HEK293 (cell line): ENCODE measurements around the gene HOXA4.

Experiments
- HOXC10 ChIP-seq: sonication (generic); formaldehyde crosslinking; IDR thresholded peaks from 2 replicates; pipeline ENCODE4 v1.8.1; 2023; ENCODE audit warnings: mild to moderate bottlenecking, missing genetic modification reagents
- KLF9 ChIP-seq: fragments of 450-650 bp; formaldehyde crosslinking; IDR thresholded peaks from 2 replicates; pipeline ENCODE4 v1.5.1; 2016; ENCODE audit warnings: missing biosample characterization, missing genetic modification characterization, low read depth
- OSR2 ChIP-seq: fragments of 450-650 bp; formaldehyde crosslinking; IDR thresholded peaks from 2 replicates; pipeline ENCODE4 v1.5.1; 2016; ENCODE audit warnings: missing biosample characterization, missing genetic modification characterization
- RBAK ChIP-seq: fragments of 450-650 bp; formaldehyde crosslinking; IDR thresholded peaks from 2 replicates; pipeline ENCODE4 v1.5.1; 2016; ENCODE audit warnings: missing biosample characterization, missing genetic modification characterization
- SP2 ChIP-seq: fragments of 450-650 bp; formaldehyde crosslinking; IDR thresholded peaks from 2 replicates; pipeline ENCODE4 v1.5.1; 2016; ENCODE audit warnings: missing biosample characterization, missing genetic modification characterization
- ZBTB11 ChIP-seq: fragments of 450-650 bp; formaldehyde crosslinking; conservative IDR thresholded peaks from 2 replicates; pipeline ENCODE4 v1.5.1; 2016; ENCODE audit warnings: low read depth, missing biosample characterization, missing genetic modification characterization
- ZBTB7A ChIP-seq: fragments of 450-650 bp; formaldehyde crosslinking; IDR thresholded peaks from 2 replicates; pipeline ENCODE4 v1.5.1; 2016; ENCODE audit warnings: low read depth, missing biosample characterization, missing genetic modification characterization
- ZBTB8A ChIP-seq: fragments of 450-650 bp; formaldehyde crosslinking; IDR thresholded peaks from 2 replicates; pipeline ENCODE4 v1.5.1; 2016; ENCODE audit warnings: missing biosample characterization, missing genetic modification characterization
- ZEB2 ChIP-seq: fragments of 450-650 bp; formaldehyde crosslinking; IDR thresholded peaks from 2 replicates; pipeline ENCODE4 v1.5.1; 2016; ENCODE audit warnings: missing biosample characterization, missing genetic modification characterization
- ZFHX2 ChIP-seq: fragments of 450-650 bp; formaldehyde crosslinking; conservative IDR thresholded peaks from 2 replicates; pipeline ENCODE4 v1.5.1; 2016; ENCODE audit warnings: missing biosample characterization, missing genetic modification characterization
- ZFP69B ChIP-seq: fragments of 450-650 bp; formaldehyde crosslinking; IDR thresholded peaks from 2 replicates; pipeline ENCODE4 v1.5.1; 2016; ENCODE audit warnings: missing biosample characterization, missing genetic modification characterization
- ZNF112 ChIP-seq: fragments of 450-650 bp; formaldehyde crosslinking; IDR thresholded peaks from 2 replicates; pipeline ENCODE4 v1.5.0; 2017; ENCODE audit warnings: missing biosample characterization, missing genetic modification characterization
- ZNF16 ChIP-seq: fragments of 450-650 bp; formaldehyde crosslinking; IDR thresholded peaks from 2 replicates; pipeline ENCODE4 v1.5.1; 2016; ENCODE audit warnings: low read depth, missing biosample characterization, missing genetic modification characterization
- ZNF302 ChIP-seq: fragments of 450-650 bp; formaldehyde crosslinking; IDR thresholded peaks from 2 replicates; pipeline ENCODE4 v1.5.1; 2016; ENCODE audit warnings: missing biosample characterization, missing genetic modification characterization, low read depth
- ZNF335 ChIP-seq: fragments of 450-650 bp; formaldehyde crosslinking; conservative IDR thresholded peaks from 2 replicates; pipeline ENCODE4 v1.5.1; 2016; ENCODE audit warnings: missing biosample characterization, missing genetic modification characterization
- ZNF341 ChIP-seq: fragments of 450-650 bp; formaldehyde crosslinking; IDR thresholded peaks from 2 replicates; pipeline ENCODE4; 2016; ENCODE audit warnings: low read depth, missing biosample characterization, missing genetic modification characterization
- ZNF350 ChIP-seq: fragments of 450-650 bp; formaldehyde crosslinking; IDR thresholded peaks from 2 replicates; pipeline ENCODE4 v1.5.0; 2017; ENCODE audit warnings: missing biosample characterization, mild to moderate bottlenecking, missing genetic modification characterization
- ZNF366 ChIP-seq: fragments of 450-650 bp; formaldehyde crosslinking; conservative IDR thresholded peaks from 2 replicates; pipeline ENCODE4 v1.5.1; 2016; ENCODE audit warnings: missing biosample characterization, missing genetic modification characterization
- ZNF514 ChIP-seq: fragments of 450-650 bp; formaldehyde crosslinking; IDR thresholded peaks from 2 replicates; pipeline ENCODE4 v1.5.1; 2016; ENCODE audit warnings: missing biosample characterization, missing genetic modification characterization
- ZNF521 ChIP-seq: fragments of 450-650 bp; formaldehyde crosslinking; IDR thresholded peaks from 2 replicates; pipeline ENCODE4 v1.5.1; 2017; ENCODE audit warnings: missing biosample characterization, mild to moderate bottlenecking, missing genetic modification characterization
- ZNF560 ChIP-seq: fragments of 450-650 bp; formaldehyde crosslinking; IDR thresholded peaks from 2 replicates; pipeline ENCODE4 v1.5.1; 2017; ENCODE audit warnings: missing biosample characterization, missing genetic modification characterization, borderline replicate concordance
- ZNF610 ChIP-seq: fragments of 450-650 bp; formaldehyde crosslinking; IDR thresholded peaks from 2 replicates; pipeline ENCODE4 v1.5.1; 2016; ENCODE audit warnings: missing biosample characterization, missing genetic modification characterization, borderline replicate concordance
- ZNF621 ChIP-seq: fragments of 450-650 bp; formaldehyde crosslinking; IDR thresholded peaks from 2 replicates; pipeline ENCODE4 v1.5.1; 2017; ENCODE audit warnings: missing biosample characterization, missing genetic modification characterization
- ZNF639 ChIP-seq: fragments of 450-650 bp; formaldehyde crosslinking; IDR thresholded peaks from 2 replicates; pipeline ENCODE4 v1.5.1; 2016; ENCODE audit warnings: missing biosample characterization, missing genetic modification characterization
- ZNF654 ChIP-seq: fragments of 450-650 bp; formaldehyde crosslinking; IDR thresholded peaks from 2 replicates; pipeline ENCODE4 v1.5.1; 2016; ENCODE audit warnings: low read depth, missing biosample characterization, missing genetic modification characterization
- ZNF768 ChIP-seq: fragments of 450-650 bp; formaldehyde crosslinking; IDR thresholded peaks from 2 replicates; pipeline ENCODE4 v1.5.1; 2018; ENCODE audit warnings: missing biosample characterization, mild to moderate bottlenecking, missing genetic modification characterization
- ZXDB ChIP-seq: fragments of 450-650 bp; formaldehyde crosslinking; IDR thresholded peaks from 2 replicates; pipeline ENCODE4 v1.5.1; 2016; ENCODE audit warnings: missing biosample characterization, missing genetic modification characterization
- TF ChIP-seq, protein P1 (sequence below): fragments of 450-650 bp; formaldehyde crosslinking; IDR thresholded peaks from 2 replicates; pipeline ENCODE4 v1.5.1; 2017; ENCODE audit warnings: missing biosample characterization, missing genetic modification characterization
- TF ChIP-seq, protein P2 (sequence below): fragments of 450-650 bp; IDR thresholded peaks from 2 replicates; pipeline ENCODE4 v1.5.1; 2018; ENCODE audit warnings: missing biosample characterization, missing genetic modification characterization
- TF ChIP-seq, protein P3 (sequence below): fragments of 450-650 bp; IDR thresholded peaks from 2 replicates; pipeline ENCODE4 v1.5.1; 2018; ENCODE audit warnings: missing biosample characterization, mild to moderate bottlenecking, missing genetic modification characterization

HOXA4 gene

GRCh38 chr7:27143023-27143949, 12.7 kb upstream of the HOXA4 start, which contains the start of gene HOXA5 (continued):
- TF ChIP-seq ZFHX2, result peak; percentile 77
- TF ChIP-seq ZEB2 (tag by site-specific recombination), result peak; percentile 76
- no peak for TF ChIP-seq ZNF16 (tag by site-specific recombination)
- peak; percentile 48 for TF ChIP-seq SP2
- TF ChIP-seq ZFP69B (tag by site-specific recombination), result no peak
- TF ChIP-seq ZBTB8A (tag by site-specific recombination), result peak; percentile 74
- peak; percentile 13; the same call in 1 of the 2 replicates for TF ChIP-seq ZNF610
- TF ChIP-seq ZNF350 (tag by site-specific recombination), result no peak
- TF ChIP-seq, protein P1, sequence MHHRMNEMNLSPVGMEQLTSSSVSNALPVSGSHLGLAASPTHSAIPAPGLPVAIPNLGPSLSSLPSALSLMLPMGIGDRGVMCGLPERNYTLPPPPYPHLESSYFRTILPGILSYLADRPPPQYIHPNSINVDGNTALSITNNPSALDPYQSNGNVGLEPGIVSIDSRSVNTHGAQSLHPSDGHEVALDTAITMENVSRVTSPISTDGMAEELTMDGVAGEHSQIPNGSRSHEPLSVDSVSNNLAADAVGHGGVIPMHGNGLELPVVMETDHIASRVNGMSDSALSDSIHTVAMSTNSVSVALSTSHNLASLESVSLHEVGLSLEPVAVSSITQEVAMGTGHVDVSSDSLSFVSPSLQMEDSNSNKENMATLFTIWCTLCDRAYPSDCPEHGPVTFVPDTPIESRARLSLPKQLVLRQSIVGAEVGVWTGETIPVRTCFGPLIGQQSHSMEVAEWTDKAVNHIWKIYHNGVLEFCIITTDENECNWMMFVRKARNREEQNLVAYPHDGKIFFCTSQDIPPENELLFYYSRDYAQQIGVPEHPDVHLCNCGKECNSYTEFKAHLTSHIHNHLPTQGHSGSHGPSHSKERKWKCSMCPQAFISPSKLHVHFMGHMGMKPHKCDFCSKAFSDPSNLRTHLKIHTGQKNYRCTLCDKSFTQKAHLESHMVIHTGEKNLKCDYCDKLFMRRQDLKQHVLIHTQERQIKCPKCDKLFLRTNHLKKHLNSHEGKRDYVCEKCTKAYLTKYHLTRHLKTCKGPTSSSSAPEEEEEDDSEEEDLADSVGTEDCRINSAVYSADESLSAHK, result 0 out of 2 replicates have a peak, but pooled peaks have one; percentile 15
- TF ChIP-seq, protein P2, sequence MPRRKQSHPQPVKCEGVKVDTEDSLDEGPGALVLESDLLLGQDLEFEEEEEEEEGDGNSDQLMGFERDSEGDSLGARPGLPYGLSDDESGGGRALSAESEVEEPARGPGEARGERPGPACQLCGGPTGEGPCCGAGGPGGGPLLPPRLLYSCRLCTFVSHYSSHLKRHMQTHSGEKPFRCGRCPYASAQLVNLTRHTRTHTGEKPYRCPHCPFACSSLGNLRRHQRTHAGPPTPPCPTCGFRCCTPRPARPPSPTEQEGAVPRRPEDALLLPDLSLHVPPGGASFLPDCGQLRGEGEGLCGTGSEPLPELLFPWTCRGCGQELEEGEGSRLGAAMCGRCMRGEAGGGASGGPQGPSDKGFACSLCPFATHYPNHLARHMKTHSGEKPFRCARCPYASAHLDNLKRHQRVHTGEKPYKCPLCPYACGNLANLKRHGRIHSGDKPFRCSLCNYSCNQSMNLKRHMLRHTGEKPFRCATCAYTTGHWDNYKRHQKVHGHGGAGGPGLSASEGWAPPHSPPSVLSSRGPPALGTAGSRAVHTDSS, result no peak
- TF ChIP-seq ZNF560 (tag by site-specific recombination), result no peak
- no peak; the same call in 1 of the 2 replicates for TF ChIP-seq ZBTB7A
- TF ChIP-seq ZNF366 (tag by site-specific recombination), result no peak; the same call in 1 of the 2 replicates
- TF ChIP-seq ZNF621 (tag by site-specific recombination), result no peak
- no peak for TF ChIP-seq RBAK (tag by site-specific recombination)
- no peak for TF ChIP-seq ZNF654 (tag by site-specific recombination)
- TF ChIP-seq, protein P3, sequence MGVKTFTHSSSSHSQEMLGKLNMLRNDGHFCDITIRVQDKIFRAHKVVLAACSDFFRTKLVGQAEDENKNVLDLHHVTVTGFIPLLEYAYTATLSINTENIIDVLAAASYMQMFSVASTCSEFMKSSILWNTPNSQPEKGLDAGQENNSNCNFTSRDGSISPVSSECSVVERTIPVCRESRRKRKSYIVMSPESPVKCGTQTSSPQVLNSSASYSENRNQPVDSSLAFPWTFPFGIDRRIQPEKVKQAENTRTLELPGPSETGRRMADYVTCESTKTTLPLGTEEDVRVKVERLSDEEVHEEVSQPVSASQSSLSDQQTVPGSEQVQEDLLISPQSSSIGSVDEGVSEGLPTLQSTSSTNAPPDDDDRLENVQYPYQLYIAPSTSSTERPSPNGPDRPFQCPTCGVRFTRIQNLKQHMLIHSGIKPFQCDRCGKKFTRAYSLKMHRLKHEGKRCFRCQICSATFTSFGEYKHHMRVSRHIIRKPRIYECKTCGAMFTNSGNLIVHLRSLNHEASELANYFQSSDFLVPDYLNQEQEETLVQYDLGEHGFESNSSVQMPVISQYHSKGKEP (tag by site-specific recombination), result no peak
- TF ChIP-seq OSR2, result no peak
- no peak for TF ChIP-seq ZNF768 (tag by site-specific recombination)
- TF ChIP-seq ZNF514 (tag by site-specific recombination), result no peak
- TF ChIP-seq ZNF521 (tag by site-specific recombination), result no peak
- TF ChIP-seq ZNF302, result no peak
- no peak for TF ChIP-seq ZBTB11 (tag by site-specific recombination)
- TF ChIP-seq KLF9 (tag by site-specific recombination), result no peak
- TF ChIP-seq HOXC10, result no peak
- no peak for TF ChIP-seq ZNF335 (tag by site-specific recombination)
- no peak for TF ChIP-seq ZNF112 (tag by site-specific recombination)
- no peak for TF ChIP-seq ZNF639 (tag by site-specific recombination)
- TF ChIP-seq ZNF341, result no peak
- TF ChIP-seq ZXDB (tag by site-specific recombination), result peak; percentile 80
